Measurements from ENCODE around the gene DLG2.

DLG2 gene

GRCh38 chr11:83508804-83509203 is 2118.3 kb downstream of the DLG2 start:
- H4K8ac ChIP-seq (ENCODE audit: low read length), result no peak overlapping the region
- no peak overlapping the region for H3K23ac ChIP-seq (ENCODE audit: low read length in 2 of 2)
- no peaks in the 10 kb centered on the region for H3K27me3 ChIP-seq (ENCODE audit: control insufficient read depth in 1 of 2, insufficient read depth in 1 of 2, low read length in 2 of 2)
- WGBS, result 74% methylated on average over 5 of the region's 6 CpGs
- H3K4me1 ChIP-seq (ENCODE audit: control insufficient read depth, insufficient read depth, low read depth, low read length), result no peaks in the 10 kb centered on the region
- H3K14ac ChIP-seq (ENCODE audit: low read length in 2 of 2), result no peak overlapping the region
- H3K4me3 ChIP-seq (ENCODE audit: insufficient read depth in 1 of 2, low read depth in 1 of 2, low read length in 2 of 2), result no peak overlapping the region
- H4K91ac ChIP-seq (ENCODE audit: low read length), result no peak overlapping the region
- DNase-seq, result peak; percentile 3
- no peaks in the 10 kb centered on the region for H3K79me1 ChIP-seq (replicated peaks; ENCODE audit: low read length, poor library complexity, severe bottlenecking)
- H2AFZ ChIP-seq (ENCODE audit: low read depth, low read length), result no peak overlapping the region
- no peak overlapping the region for H3K18ac ChIP-seq (ENCODE audit: low read depth in 1 of 2, low read length in 2 of 2)
- no peaks in the 10 kb centered on the region for H3K9me3 ChIP-seq (ENCODE audit: control insufficient read depth, low read length)
- H2BK15ac ChIP-seq (ENCODE audit: low read depth, poor library complexity, severe bottlenecking), result no peak overlapping the region
- no peak overlapping the region for H3K27ac ChIP-seq (ENCODE audit: low read length, poor library complexity, severe bottlenecking)
- H2BK5ac ChIP-seq (ENCODE audit: low read depth, low read length, poor library complexity, severe bottlenecking), result no peak overlapping the region
- H2BK12ac ChIP-seq (ENCODE audit: low read length in 2 of 2), result no peak overlapping the region
- H3K36me3 ChIP-seq (ENCODE audit: control insufficient read depth in 1 of 2, insufficient read depth in 2 of 2, low read depth in 1 of 2, low read length in 2 of 2), result no peaks in the 10 kb centered on the region
- H3K9ac ChIP-seq (ENCODE audit: low read length), result no peak overlapping the region
- H2BK120ac ChIP-seq (ENCODE audit: low read depth, low read length), result no peak overlapping the region
- no peak overlapping the region for H2AK5ac ChIP-seq (ENCODE audit: low read length, severe bottlenecking)
- H3K4ac ChIP-seq (ENCODE audit: low read depth in 1 of 2, low read length in 2 of 2), result no peak overlapping the region
- no peak overlapping the region for H3K4me2 ChIP-seq (ENCODE audit: low read length, poor library complexity, severe bottlenecking)

- H2BK5ac ChIP-seq (ENCODE audit: low read depth, low read length, poor library complexity, severe bottlenecking), result no peak overlapping the region
- H3K14ac ChIP-seq (ENCODE audit: low read length in 2 of 2), result no peak overlapping the region
- no peak overlapping the region for H3K4ac ChIP-seq (ENCODE audit: low read depth in 1 of 2, low read length in 2 of 2)
- H4K8ac ChIP-seq (ENCODE audit: low read length), result no peak overlapping the region
- H3K18ac ChIP-seq (ENCODE audit: low read depth in 1 of 2, low read length in 2 of 2), result no peak overlapping the region
- H2BK15ac ChIP-seq (ENCODE audit: low read depth, poor library complexity, severe bottlenecking), result no peak overlapping the region
- H3K4me1 ChIP-seq (ENCODE audit: control insufficient read depth, insufficient read depth, low read depth, low read length), result no peaks in the 10 kb centered on the region
- no peaks in the 10 kb centered on the region for H3K36me3 ChIP-seq (ENCODE audit: control insufficient read depth in 1 of 2, insufficient read depth in 2 of 2, low read depth in 1 of 2, low read length in 2 of 2)
- no peaks in the 10 kb centered on the region for H3K27me3 ChIP-seq (ENCODE audit: control insufficient read depth in 1 of 2, insufficient read depth in 1 of 2, low read length in 2 of 2)
- DNase-seq, result no peak
- H2BK12ac ChIP-seq (ENCODE audit: low read length in 2 of 2), result no peak overlapping the region
- 93% methylated on average over 2 of the region's 3 CpGs for WGBS
- no peak overlapping the region for H3K4me2 ChIP-seq (ENCODE audit: low read length, poor library complexity, severe bottlenecking)
- no peak overlapping the region for H3K4me3 ChIP-seq (ENCODE audit: insufficient read depth in 1 of 2, low read depth in 1 of 2, low read length in 2 of 2)
- H2BK120ac ChIP-seq (ENCODE audit: low read depth, low read length), result no peak overlapping the region
- no peaks in the 10 kb centered on the region for H3K79me1 ChIP-seq (replicated peaks; ENCODE audit: low read length, poor library complexity, severe bottlenecking)
- no peak overlapping the region for H3K23ac ChIP-seq (ENCODE audit: low read length in 2 of 2)
- H2AK5ac ChIP-seq (ENCODE audit: low read length, severe bottlenecking), result no peak overlapping the region
- no peak overlapping the region for H2AFZ ChIP-seq (ENCODE audit: low read depth, low read length)
- H3K9me3 ChIP-seq (ENCODE audit: control insufficient read depth, low read length), result no peaks in the 10 kb centered on the region
- H4K91ac ChIP-seq (ENCODE audit: low read length), result no peak overlapping the region
- H3K9ac ChIP-seq (ENCODE audit: low read length), result no peak overlapping the region
- H3K27ac ChIP-seq (ENCODE audit: low read length, poor library complexity, severe bottlenecking), result no peak overlapping the region
Observed at GRCh38 chr11:83502041-83502440, 2125.1 kb downstream of the DLG2 start.

- WGBS, result 100% methylated on average over 1 of the region's 1 CpG
- Histone ChIP-seq H3K14ac (ENCODE audit: low read length in 2 of 2) (no peak overlapping the region), H3K79me1 (replicated peaks; ENCODE audit: low read length, poor library complexity, severe bottlenecking) (no peaks in the 10 kb centered on the region), H3K4ac (ENCODE audit: low read depth in 1 of 2, low read length in 2 of 2) (no peak overlapping the region), H2AFZ (ENCODE audit: low read depth, low read length) (no peak overlapping the region), H2AK5ac (ENCODE audit: low read length, severe bottlenecking) (no peak overlapping the region), H3K4me3 (ENCODE audit: insufficient read depth in 1 of 2, low read depth in 1 of 2, low read length in 2 of 2) (no peak overlapping the region), H2BK5ac (ENCODE audit: low read depth, low read length, poor library complexity, severe bottlenecking) (no peak overlapping the region), H3K4me1 (ENCODE audit: control insufficient read depth, insufficient read depth, low read depth, low read length) (no peaks in the 10 kb centered on the region), H3K23ac (ENCODE audit: low read length in 2 of 2) (no peak overlapping the region), H3K27ac (ENCODE audit: low read length, poor library complexity, severe bottlenecking) (no peak overlapping the region), H4K91ac (ENCODE audit: low read length) (no peak overlapping the region), H3K27me3 (ENCODE audit: control insufficient read depth in 1 of 2, insufficient read depth in 1 of 2, low read length in 2 of 2) (no peaks in the 10 kb centered on the region), H2BK15ac (ENCODE audit: low read depth, poor library complexity, severe bottlenecking) (no peak overlapping the region), H2BK12ac (ENCODE audit: low read length in 2 of 2) (no peak overlapping the region), H3K36me3 (ENCODE audit: control insufficient read depth in 1 of 2, insufficient read depth in 2 of 2, low read depth in 1 of 2, low read length in 2 of 2) (no peaks in the 10 kb centered on the region), H3K9ac (ENCODE audit: low read length) (no peak overlapping the region), H4K8ac (ENCODE audit: low read length) (no peak overlapping the region), H3K9me3 (ENCODE audit: control insufficient read depth, low read length) (no peaks in the 10 kb centered on the region), H3K18ac (ENCODE audit: low read depth in 1 of 2, low read length in 2 of 2) (no peak overlapping the region), H2BK120ac (ENCODE audit: low read depth, low read length) (no peak overlapping the region), H3K4me2 (ENCODE audit: low read length, poor library complexity, severe bottlenecking) (no peak overlapping the region)
- DNase-seq, result no peak
Observed at GRCh38 chr11:83493917-83494316, 2133.2 kb downstream of the DLG2 start.

- H3K36me3 ChIP-seq (ENCODE audit: control insufficient read depth in 1 of 2, insufficient read depth in 2 of 2, low read depth in 1 of 2, low read length in 2 of 2), result no peaks in the 10 kb centered on the region
- no peak overlapping the region for H3K18ac ChIP-seq (ENCODE audit: low read depth in 1 of 2, low read length in 2 of 2)
- H3K4ac ChIP-seq (ENCODE audit: low read depth in 1 of 2, low read length in 2 of 2), result no peak overlapping the region
- H3K4me3 ChIP-seq (ENCODE audit: insufficient read depth in 1 of 2, low read depth in 1 of 2, low read length in 2 of 2), result no peak overlapping the region
- H2BK15ac ChIP-seq (ENCODE audit: low read depth, poor library complexity, severe bottlenecking), result no peak overlapping the region
- WGBS, result 72% methylated on average over 1 of the region's 1 CpG
- no peak overlapping the region for H2BK5ac ChIP-seq (ENCODE audit: low read depth, low read length, poor library complexity, severe bottlenecking)
- H2AFZ ChIP-seq (ENCODE audit: low read depth, low read length), result no peak overlapping the region
- no peak overlapping the region for H2BK120ac ChIP-seq (ENCODE audit: low read depth, low read length)
- no peak overlapping the region for H3K14ac ChIP-seq (ENCODE audit: low read length in 2 of 2)
- no peak overlapping the region for H2AK5ac ChIP-seq (ENCODE audit: low read length, severe bottlenecking)
- no peak overlapping the region for H4K8ac ChIP-seq (ENCODE audit: low read length)
- no peak overlapping the region for H3K27ac ChIP-seq (ENCODE audit: low read length, poor library complexity, severe bottlenecking)
- no peak for DNase-seq
- no peaks in the 10 kb centered on the region for H3K79me1 ChIP-seq (replicated peaks; ENCODE audit: low read length, poor library complexity, severe bottlenecking)
- H3K4me2 ChIP-seq (ENCODE audit: low read length, poor library complexity, severe bottlenecking), result no peak overlapping the region
- H3K9ac ChIP-seq (ENCODE audit: low read length), result no peak overlapping the region
- no peak overlapping the region for H2BK12ac ChIP-seq (ENCODE audit: low read length in 2 of 2)
- H3K27me3 ChIP-seq (ENCODE audit: control insufficient read depth in 1 of 2, insufficient read depth in 1 of 2, low read length in 2 of 2), result no peaks in the 10 kb centered on the region
- H4K91ac ChIP-seq (ENCODE audit: low read length), result no peak overlapping the region
- no peaks in the 10 kb centered on the region for H3K4me1 ChIP-seq (ENCODE audit: control insufficient read depth, insufficient read depth, low read depth, low read length)
- H3K9me3 ChIP-seq (ENCODE audit: control insufficient read depth, low read length), result no peaks in the 10 kb centered on the region
- H3K23ac ChIP-seq (ENCODE audit: low read length in 2 of 2), result no peak overlapping the region
Observed at GRCh38 chr11:83493034-83493433, 2134.1 kb downstream of the DLG2 start.

All from mesenchymal stem cell (in vitro differentiated cells and primary cell).